SU-DHL-6 (cell line): ENCODE data around the gene SLC38A8.

ENCODE experiments used
- H2AFZ ChIP-seq: fragments of 200-600 bp; sonication (generic); 2 replicates; pipeline ENCODE4 v1.6.1; 2014; ENCODE audit warnings: low read depth, mild to moderate bottlenecking, moderate library complexity, mixed read lengths, antibody characterized with exemption, low read length; ENCODE audit not compliant: severe bottlenecking
- H3F3A ChIP-seq: fragments of 200-600 bp; shearing (Covaris generic); 2 replicates; pipeline ENCODE4 v1.6.0; 2016; ENCODE audit warnings: antibody characterized with exemption, mild to moderate bottlenecking; ENCODE audit not compliant: insufficient read depth
- H3K27ac ChIP-seq: fragments of 200-600 bp; sonication (generic); 2 replicates; pipeline ENCODE4 v1.5.1; 2016; ENCODE audit warnings: low read depth, mild to moderate bottlenecking, low read length, moderate library complexity, mixed read lengths
- H3K27me3 ChIP-seq: fragments of 200-600 bp; sonication (generic), shearing (Covaris generic); 2 replicates; pipeline ENCODE4 v1.6.0; 2014; ENCODE audit warnings: mild to moderate bottlenecking, low read length
- H3K36me3 ChIP-seq: fragments of 200-600 bp; sonication (generic); 2 replicates; pipeline ENCODE4 v1.6.1; 2014; ENCODE audit warnings: mild to moderate bottlenecking, low read length, mixed read lengths
- H3K4me2 ChIP-seq: fragments of 300-600, 200-600 bp; shearing (Covaris generic), sonication (generic); 2 replicates; pipeline ENCODE4 v1.6.0; 2014; ENCODE audit warnings: low read length, low read depth, mild to moderate bottlenecking; ENCODE audit not compliant: poor library complexity, severe bottlenecking
- H3K4me3 ChIP-seq: fragments of 200-600 bp; sonication (generic); 2 replicates; pipeline ENCODE4 v1.5.1; 2014; ENCODE audit warnings: antibody characterized with exemption, low read length, mild to moderate bottlenecking, mixed read lengths; ENCODE audit not compliant: insufficient read depth, poor library complexity, severe bottlenecking
- H3K79me2 ChIP-seq: fragments of 200-600 bp; sonication (generic); 2 replicates; pipeline ENCODE4 v1.6.1; 2014; ENCODE audit warnings: mild to moderate bottlenecking, low read length, moderate library complexity; ENCODE audit not compliant: insufficient read depth
- H3K9ac ChIP-seq: fragments of 200-600 bp; sonication (generic); 2 replicates; pipeline ENCODE4 v1.7.0; 2014; ENCODE audit warnings: mild to moderate bottlenecking, low read length
- H3K9me2 ChIP-seq: fragments of 200-600 bp; sonication (generic); replicated peaks from 2 replicates; pipeline ENCODE4 v1.6.1; 2014; ENCODE audit warnings: low read length; ENCODE audit not compliant: insufficient read depth
- H3K9me3 ChIP-seq: fragments of 200-600 bp; sonication (generic); 2 replicates; pipeline ENCODE4 v1.6.1; 2014; ENCODE audit warnings: low read length, mixed read lengths; ENCODE audit not compliant: insufficient read depth
- H4K20me1 ChIP-seq: fragments of 200-600 bp; sonication (generic); 2 replicates; pipeline ENCODE4 v1.6.1; 2014; ENCODE audit warnings: low read depth, mild to moderate bottlenecking, antibody characterized with exemption, low read length, moderate library complexity, mixed read lengths
- CTCF ChIP-seq: fragments of 200-600 bp; sonication (generic); IDR thresholded peaks from one replicate; pipeline ENCODE4 v1.5.1; 2017; ENCODE audit warnings: antibody characterized with exemption, mild to moderate bottlenecking, low read length, moderate library complexity; ENCODE audit not compliant: insufficient read depth, poor library complexity, severe bottlenecking
- EZH2phosphoT487 ChIP-seq: fragments of 200-600 bp; sonication (generic), shearing (Covaris generic); conservative IDR thresholded peaks from 2 replicates; pipeline ENCODE4 v1.6.1; 2018; ENCODE audit warnings: mild to moderate bottlenecking, antibody characterized with exemption, low read length, moderate library complexity, mixed read lengths

Gene SLC38A8

GRCh38 chr16:84029297-84030047, 13.1 kb downstream of the SLC38A8 start:
- Histone ChIP-seq H3K9ac (no peak overlapping the region), H3K27ac (no peak overlapping the region), H3K4me3 (no peak overlapping the region), H3K79me2 (no peaks in the 10 kb centered on the region), H4K20me1 (no peaks in the 10 kb centered on the region), H3F3A (no peaks in the 10 kb centered on the region), H3K36me3 (no peaks in the 10 kb centered on the region), H3K9me2 (no peaks in the 10 kb centered on the region), H3K27me3 (no peaks in the 10 kb centered on the region), H3K4me2 (no peak overlapping the region), H3K9me3 (no peaks in the 10 kb centered on the region), H2AFZ (no peak overlapping the region)
- TF ChIP-seq CTCF (no peak), EZH2phosphoT487 (no peak)

- H3K4me2 ChIP-seq: no peak overlapping the region
- no peaks in the 10 kb centered on the region for H4K20me1 ChIP-seq
- H3K9ac ChIP-seq: no peak overlapping the region
- no peak overlapping the region for H3K27ac ChIP-seq
- H3F3A ChIP-seq: no peaks in the 10 kb centered on the region
- no peak overlapping the region for H3K4me3 ChIP-seq
- H3K36me3 ChIP-seq: no peaks in the 10 kb centered on the region
- H3K9me3 ChIP-seq: no peaks in the 10 kb centered on the region
- TF ChIP-seq EZH2phosphoT487: no peak
- no peak for TF ChIP-seq CTCF
- H3K27me3 ChIP-seq: no peaks in the 10 kb centered on the region
- H3K79me2 ChIP-seq: no peaks in the 10 kb centered on the region
- H3K9me2 ChIP-seq: no peaks in the 10 kb centered on the region
- H2AFZ ChIP-seq: no peak overlapping the region
These were observed 15.0 kb downstream of the SLC38A8 start for GRCh38 chr16:84027625-84028024.

GRCh38 chr16:84026606-84027005, 16.0 kb downstream of the SLC38A8 start:
- no peak overlapping the region for H3K4me3 ChIP-seq
- no peak overlapping the region for H3K9ac ChIP-seq
- no peaks in the 10 kb centered on the region for H3K9me2 ChIP-seq
- no peaks in the 10 kb centered on the region for H3K79me2 ChIP-seq
- no peaks in the 10 kb centered on the region for H3K27me3 ChIP-seq
- H3K36me3 ChIP-seq: no peaks in the 10 kb centered on the region
- TF ChIP-seq EZH2phosphoT487: no peak
- H3K9me3 ChIP-seq: no peaks in the 10 kb centered on the region
- no peak overlapping the region for H2AFZ ChIP-seq
- no peak overlapping the region for H3K27ac ChIP-seq
- no peaks in the 10 kb centered on the region for H4K20me1 ChIP-seq
- H3F3A ChIP-seq: no peaks in the 10 kb centered on the region
- H3K4me2 ChIP-seq: no peak overlapping the region

- Histone ChIP-seq H3K27ac (no peak overlapping the region), H3F3A (no peaks in the 10 kb centered on the region), H3K4me2 (no peak overlapping the region), H4K20me1 (no peaks in the 10 kb centered on the region), H3K79me2 (no peaks in the 10 kb centered on the region), H2AFZ (no peak overlapping the region), H3K36me3 (no peaks in the 10 kb centered on the region), H3K27me3 (no peaks in the 10 kb centered on the region), H3K9ac (no peak overlapping the region), H3K4me3 (no peak overlapping the region), H3K9me3 (no peaks in the 10 kb centered on the region), H3K9me2 (no peaks in the 10 kb centered on the region)
- no peak for TF ChIP-seq CTCF
These were observed 17.7 kb downstream of the SLC38A8 start for GRCh38 chr16:84024854-84025253.
